Measurements from ENCODE around the gene CRYBG1. TPM values are rescaled to one million over a fixed set of nuclear protein-coding genes. Genes with fewer than 3 reads are reported as not detected.

CRYBG1 gene
- 20.4 and 25.4 TPM in 2 replicates for total RNA-seq (2014; rRNA removed; shearing (Covaris generic))
- polyA plus RNA-seq (2015; cell fraction: cytosol; rRNA removed), result 9.7 and 10.9 TPM in 2 replicates
- polyA plus RNA-seq (2015; cell fraction: nucleus; rRNA removed), result 29.8 and 32.1 TPM in 2 replicates

GRCh38 chr6:106360410-106360988, at the start of gene CRYBG1:
CRYBG1 (plus strand) TSS chr6:106360717; CDS start chr6:106360909, 192 bp downstream.
- DNase-seq (ENCODE audit: low read depth), result no peak

- DNase-seq (ENCODE audit: low read depth), result peak; percentile 32
These were observed 44.6 kb upstream of the CRYBG1 start for GRCh38 chr6:106315765-106316374.

- no peak for DNase-seq (ENCODE audit: low read depth)
These were observed 44.1 kb upstream of the CRYBG1 start for GRCh38 chr6:106316375-106316766.

- DNase-seq (ENCODE audit: low read depth), result no peak
These were observed 42.5 kb upstream of the CRYBG1 start for GRCh38 chr6:106318061-106318460.

- DNase-seq (ENCODE audit: low read depth), result no peak
These were observed 41.7 kb upstream of the CRYBG1 start for GRCh38 chr6:106318851-106319250.

- DNase-seq (ENCODE audit: low read depth), result no peak
These were observed 38.6 kb upstream of the CRYBG1 start for GRCh38 chr6:106321940-106322339.

- no peak for DNase-seq (ENCODE audit: low read depth)
These were observed 35.7 kb upstream of the CRYBG1 start for GRCh38 chr6:106324726-106325335.

GRCh38 chr6:106325336-106326178, 35.0 kb upstream of the CRYBG1 start, which contains the start of gene ATG5:
ATG5 (minus strand) TSS chr6:106325760; CDS start chr6:106316208, 9,552 bp downstream.
- peak; percentile 99 for DNase-seq (ENCODE audit: low read depth)

GRCh38 chr6:106334646-106335448, 25.7 kb upstream of the CRYBG1 start:
- peak; percentile 52 for DNase-seq (ENCODE audit: low read depth)

GRCh38 chr6:106339334-106340029, 21.0 kb upstream of the CRYBG1 start:
- DNase-seq (ENCODE audit: low read depth), result peak; percentile 88

- DNase-seq (ENCODE audit: low read depth), result no peak
These were observed 13.3 kb upstream of the CRYBG1 start for GRCh38 chr6:106347219-106347618.

GRCh38 chr6:106356378-106356777, 4.1 kb upstream of the CRYBG1 start:
- DNase-seq (ENCODE audit: low read depth), result no peak

GRCh38 chr6:106359959-106360409, 533 bp upstream of the CRYBG1 start:
- DNase-seq (ENCODE audit: low read depth), result peak; percentile 19

GRCh38 chr6:106360989-106361430, 493 bp downstream of the CRYBG1 start:
- no peak for DNase-seq (ENCODE audit: low read depth)

GRCh38 chr6:106363401-106364138, 3.1 kb downstream of the CRYBG1 start:
- DNase-seq (ENCODE audit: low read depth), result no peak

- no peak for DNase-seq (ENCODE audit: low read depth)
These were observed 9.2 kb downstream of the CRYBG1 start for GRCh38 chr6:106369739-106370138.

- peak; percentile 64 for DNase-seq (ENCODE audit: low read depth)
These were observed 10.1 kb downstream of the CRYBG1 start for GRCh38 chr6:106370639-106371038.

- no peak for DNase-seq (ENCODE audit: low read depth)
These were observed 12.5 kb downstream of the CRYBG1 start for GRCh38 chr6:106372838-106373501.
